ENCODE data around the gene DMXL1.
"Not testable (repeated sequence)": the region's sequence is repeated elsewhere in the genome, so short reads cannot be mapped to it uniquely, and the experiment has no call there.

DMXL1 gene

GRCh38 chr5:119123280-119123679, 52.4 kb downstream of the DMXL1 start:
- DNase-seq (ENCODE audit: low read depth): no peak
- TF ChIP-seq CTCF (conservative IDR thresholded peaks at IDR 0.05; ENCODE audit: low read length): no peak
- no peak overlapping the region for H3K4me3 ChIP-seq (ENCODE audit: low read length)

DNA sequence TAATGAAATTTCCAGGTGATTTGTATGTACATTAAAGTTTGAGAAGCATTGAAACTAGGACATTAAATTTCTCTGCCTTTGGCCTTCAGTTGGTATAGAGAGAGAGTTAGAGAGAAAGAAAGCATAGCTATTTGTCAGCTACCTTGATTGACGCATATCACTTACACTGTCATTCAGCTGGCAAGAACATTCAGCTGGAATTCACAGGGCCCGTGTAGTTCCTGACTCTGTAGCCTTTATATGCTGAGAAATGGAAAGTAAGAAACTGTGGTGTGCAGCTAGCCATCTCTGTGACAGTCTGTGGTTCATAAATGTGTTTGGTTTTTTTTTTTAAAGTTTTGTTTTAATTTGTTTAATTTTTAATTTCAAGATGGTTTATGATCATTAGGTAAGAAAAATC, 58.9 kb downstream of the DMXL1 start:
- no peak for TF ChIP-seq CTCF (conservative IDR thresholded peaks at IDR 0.05; ENCODE audit: low read length)
- no peak overlapping the region for H3K4me3 ChIP-seq (ENCODE audit: low read length)
- DNase-seq (ENCODE audit: low read depth): no peak

DNA sequence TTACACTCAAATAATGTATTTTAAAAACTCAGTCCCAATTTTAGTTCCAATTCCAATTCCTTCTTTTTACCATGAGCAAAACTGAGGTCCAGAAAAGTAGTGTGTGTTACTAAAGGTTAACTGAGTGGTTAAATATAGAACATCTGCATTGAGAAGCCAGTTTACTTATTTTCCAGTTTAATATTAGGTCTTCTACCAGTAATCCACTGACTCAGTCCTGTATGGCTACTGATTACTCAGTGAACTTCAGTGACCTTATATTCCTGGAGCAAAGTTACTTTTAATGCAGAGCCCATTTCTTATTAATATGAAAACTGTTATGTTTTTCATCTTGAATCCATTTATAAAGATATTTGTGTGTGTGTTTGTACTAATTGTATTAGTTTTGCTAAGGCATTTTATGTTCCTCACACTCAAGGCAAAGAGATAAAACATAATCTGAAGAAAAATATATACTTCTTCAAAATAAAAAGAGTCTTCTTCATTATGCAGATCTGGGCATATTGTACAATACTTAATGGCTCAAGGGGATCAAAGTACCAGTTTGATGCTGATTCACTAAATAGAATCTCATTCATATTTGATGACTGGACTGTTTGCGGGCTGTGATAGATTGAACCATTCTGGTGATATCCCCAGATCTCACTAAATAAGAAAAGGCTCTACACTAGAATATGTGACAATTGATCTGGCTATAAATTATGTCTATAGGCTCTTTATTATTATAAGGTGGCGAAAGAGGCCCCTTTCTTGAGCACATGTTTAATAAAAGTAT, 60.8 kb downstream of the DMXL1 start:
- H3K4me3 ChIP-seq (ENCODE audit: low read length): no peak overlapping the region
- DNase-seq (ENCODE audit: low read depth): no peak
- no peak for TF ChIP-seq CTCF (conservative IDR thresholded peaks at IDR 0.05; ENCODE audit: low read length)

DNA sequence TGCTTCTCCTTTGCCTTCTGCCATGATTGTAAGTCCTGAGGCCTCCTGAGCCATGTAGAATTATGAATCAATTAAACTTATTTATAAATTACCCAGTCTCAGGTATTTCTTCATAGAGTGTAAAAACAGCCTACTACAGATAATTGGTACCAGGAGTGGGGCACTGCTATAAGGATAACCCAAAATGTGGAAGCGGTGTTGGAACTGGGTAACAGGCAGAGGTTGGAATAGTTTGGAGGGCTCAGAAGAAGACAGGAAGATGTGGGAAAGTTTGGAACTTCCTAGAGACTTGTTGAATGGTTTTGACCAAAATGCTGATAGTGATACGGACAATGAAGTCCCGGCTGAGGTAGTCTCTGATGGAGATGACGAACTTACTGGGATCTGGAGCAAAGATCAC, 64.9 kb downstream of the DMXL1 start:
- not testable (repeated sequence) for DNase-seq (ENCODE audit: low read depth); H3K4me3 ChIP-seq (ENCODE audit: low read length)

DNA sequence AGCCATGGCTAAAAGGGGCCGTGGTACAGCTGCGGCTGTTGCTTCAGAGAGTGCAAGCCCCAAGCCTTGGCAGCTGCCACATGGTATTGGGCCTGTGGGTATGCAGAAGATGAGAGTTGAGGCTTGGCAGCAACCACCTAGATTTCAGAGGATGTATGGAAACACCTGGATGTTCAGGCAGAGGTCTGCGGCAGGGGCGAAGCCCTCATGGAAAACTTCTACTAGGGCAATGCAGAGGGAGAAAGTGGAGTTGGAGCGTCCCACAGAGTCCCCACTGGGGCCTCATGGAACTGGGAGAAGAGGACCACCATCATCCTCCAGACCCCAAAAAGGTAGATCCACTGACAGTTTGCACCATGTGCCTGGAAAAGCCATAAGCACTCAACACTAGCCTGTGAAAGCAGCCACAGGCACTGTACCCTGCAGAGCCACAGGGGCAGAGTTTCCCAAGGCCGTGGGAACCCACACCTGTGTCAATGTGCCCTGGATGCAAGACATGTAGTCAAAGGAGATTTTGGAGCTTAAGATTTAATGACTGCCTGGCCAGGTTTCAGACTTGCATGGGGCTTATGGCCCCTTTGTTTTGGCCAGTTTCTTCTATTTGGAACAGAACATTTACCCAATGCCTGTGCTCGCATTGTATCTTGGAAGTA, 65.9 kb downstream of the DMXL1 start:
- DNase-seq (ENCODE audit: low read depth): no peak
- no peak overlapping the region for H3K4me3 ChIP-seq (ENCODE audit: low read length)
- no peak for TF ChIP-seq CTCF (conservative IDR thresholded peaks at IDR 0.05; ENCODE audit: low read length)

DNA sequence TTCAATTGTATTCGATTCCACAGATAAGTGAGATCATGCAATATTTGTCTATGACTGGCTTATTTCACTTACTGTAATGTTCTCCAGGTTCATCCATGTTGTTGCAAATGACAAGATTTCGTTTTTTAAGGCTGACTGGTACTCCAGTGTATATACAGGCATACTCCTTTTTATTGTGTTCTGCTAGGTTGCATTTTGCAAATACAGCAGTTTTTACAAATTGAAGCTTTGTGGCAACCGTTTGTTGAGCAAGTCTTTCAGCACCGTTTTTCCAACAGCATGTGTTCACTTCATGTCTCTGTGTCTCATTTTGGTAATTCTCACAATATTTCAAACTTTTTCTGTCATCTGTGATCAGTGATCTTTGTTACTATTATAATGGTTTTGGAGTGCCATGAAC, 82.7 kb downstream of the DMXL1 start:
- DNase-seq (ENCODE audit: low read depth): no peak
- TF ChIP-seq CTCF (conservative IDR thresholded peaks at IDR 0.05; ENCODE audit: low read length): no peak
- no peak overlapping the region for H3K4me3 ChIP-seq (ENCODE audit: low read length)

DNA sequence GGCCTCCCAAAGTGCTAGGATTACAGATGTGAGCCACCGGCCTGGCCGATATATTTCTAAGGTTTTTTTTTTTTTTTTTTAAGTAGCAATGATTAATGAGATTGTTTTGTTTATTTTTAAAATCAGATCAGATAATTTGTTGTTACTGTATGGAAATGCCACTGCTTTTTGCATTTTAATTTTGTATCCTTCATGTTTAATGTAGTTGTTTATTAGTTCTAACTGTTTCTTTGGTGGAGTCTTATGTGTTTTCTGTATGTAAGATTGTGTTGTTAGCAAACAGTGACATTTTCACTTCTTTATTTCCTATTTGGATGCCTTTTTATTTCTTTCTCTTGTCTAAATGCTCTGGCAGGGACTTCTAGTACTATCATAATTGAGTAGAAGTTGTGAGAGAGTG, 87.3 kb downstream of the DMXL1 start:
- no peak for DNase-seq (ENCODE audit: low read depth)
- no peak for TF ChIP-seq CTCF (conservative IDR thresholded peaks at IDR 0.05; ENCODE audit: low read length)
- no peak overlapping the region for H3K4me3 ChIP-seq (ENCODE audit: low read length)
